ENCODE measurements around the gene S100G. TPM values are rescaled to one million over a fixed set of nuclear protein-coding genes. Genes with fewer than 3 reads are reported as not detected.

S100G gene
- total and polyA plus RNA-seq, 2 donors (not counting 3 experiments of a cell fraction or from before 2014, with no cell fraction given) = not detected

GRCh38 chrX:16643176-16643575 lies 6.8 kb upstream of the S100G start:
- Histone ChIP-seq H2AFZ (ENCODE audit: low read depth, low read length) (no peak overlapping the region), H3K4me2 (ENCODE audit: insufficient read depth, low read length) (no peak overlapping the region), H3K9me1 (replicated peaks; ENCODE audit: control insufficient read depth, extremely low read depth, insufficient read depth, low read length) (no peaks in the 10 kb centered on the region), H3K36me3 (ENCODE audit: control insufficient read depth in 2 of 2, extremely low read depth in 1 of 2, insufficient read depth in 2 of 2, low read length in 2 of 2) (no peaks in the 10 kb centered on the region), H3K4me3 (replicated peaks in 1 of 3; ENCODE audit: insufficient read depth in 1 of 3, low read depth in 1 of 3, low read length in 3 of 3) (no peak overlapping the region), H3K27ac (ENCODE audit: insufficient read depth, low read depth, low read length) (no peak overlapping the region), H3K9me3 (replicated peaks; ENCODE audit: control insufficient read depth, insufficient read depth, low read length) (no peaks in the 10 kb centered on the region), H3K27me3 (ENCODE audit: control insufficient read depth in 2 of 2, insufficient read depth in 2 of 2, low read length in 2 of 2) (no peaks in the 10 kb centered on the region), H4K20me1 (replicated peaks; ENCODE audit: control insufficient read depth, extremely low read depth, insufficient read depth, low read length) (no peaks in the 10 kb centered on the region), H3K79me2 (ENCODE audit: control insufficient read depth, insufficient read depth, low read length) (no peaks in the 10 kb centered on the region), H3K9ac (replicated peaks; ENCODE audit: extremely low read depth, insufficient read depth, low read length) (no peak overlapping the region), H3K4me1 (ENCODE audit: control insufficient read depth, extremely low read depth, insufficient read depth, low read length) (no peaks in the 10 kb centered on the region)
- dilution Hi-C loops (cut with MboI; ENCODE audit: extremely low pct_ligation_motif_present, low sequenced_read_pairs) = no loop called here
- CTCF ChIA-PET = no interaction called here
- intact Hi-C loops (cut with micrococcal nuclease) = no loop called here
- FAIRE-seq (no peak), DNase-seq (ENCODE audit: low read depth, low spot score) (no peak)
- BruUV-seq (replicated peaks) = no TSS peak
- TF ChIP-seq CTCF (IDR thresholded peaks at IDR 0.05; ENCODE audit: extremely low read depth in 1 of 2, insufficient read depth in 1 of 2, low read depth in 1 of 2, low read length in 2 of 2) = no peak
- no peak for TF ChIP-seq FOS (IDR thresholded peaks at IDR 0.05; ENCODE audit: borderline replicate concordance, insufficient read depth, low read length)
- no peak for TF ChIP-seq MAX (IDR thresholded peaks at IDR 0.05; ENCODE audit: insufficient read depth, insufficient read length)
- TF ChIP-seq GATA2 (IDR thresholded peaks at IDR 0.05; ENCODE audit: insufficient read depth, insufficient read length, low read depth, low read length) = no peak
- no peak for TF ChIP-seq MYC (IDR thresholded peaks at IDR 0.05; ENCODE audit: low read depth, low read length)
- TF ChIP-seq JUN (IDR thresholded peaks at IDR 0.05; ENCODE audit: borderline replicate concordance, insufficient read depth, insufficient read length, low read depth) = no peak
- TF ChIP-seq POLR2AphosphoS5 (IDR thresholded peaks at IDR 0.05; ENCODE audit: insufficient read depth, low read depth, low read length) = no peak
- no peak for TF ChIP-seq EZH2 (IDR thresholded peaks at IDR 0.05; ENCODE audit: borderline replicate concordance, low read depth, low read length, severe bottlenecking)
- no peak for TF ChIP-seq POLR2A (IDR thresholded peaks at IDR 0.05; ENCODE audit: low read depth, low read length)
- POLR2A ChIA-PET = no interaction called here
